Measurements from ENCODE around the gene PRKCE.

DNA sequence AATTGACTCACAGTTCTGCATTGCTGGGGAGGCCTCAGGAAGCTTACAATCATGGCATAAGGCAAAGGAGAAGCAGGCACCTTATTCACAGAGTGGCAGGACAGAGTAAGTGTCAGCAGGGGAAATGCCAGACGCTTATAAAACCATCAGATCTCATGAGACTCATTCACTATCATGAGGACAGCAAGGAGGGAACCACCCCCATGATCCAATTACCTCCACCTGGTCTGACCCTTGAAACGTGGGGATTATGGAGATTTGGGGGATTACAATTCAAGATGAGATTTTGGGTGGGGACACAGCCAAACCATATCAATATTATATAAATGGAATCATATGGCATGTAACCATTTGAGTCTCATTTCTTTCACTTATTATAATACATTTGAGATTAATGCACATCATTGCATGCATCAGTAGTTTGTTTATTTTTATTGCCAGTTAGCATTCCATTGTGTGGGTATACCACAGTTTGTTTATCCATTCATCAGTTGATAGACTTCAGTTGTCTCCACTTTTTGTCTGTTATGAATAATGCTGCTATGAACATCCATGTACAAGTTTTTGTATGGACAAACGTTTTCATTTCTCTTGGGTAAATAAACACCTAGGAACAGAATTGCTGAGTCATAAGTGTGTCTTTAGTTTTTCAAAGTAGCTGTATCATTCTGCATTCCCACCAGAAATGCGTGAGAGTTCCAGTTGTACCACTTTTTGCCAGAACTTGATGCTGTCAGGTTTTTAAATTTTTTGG is 34.6 kb upstream of the PRKCE start:
- TF ChIP-seq, protein P1, sequence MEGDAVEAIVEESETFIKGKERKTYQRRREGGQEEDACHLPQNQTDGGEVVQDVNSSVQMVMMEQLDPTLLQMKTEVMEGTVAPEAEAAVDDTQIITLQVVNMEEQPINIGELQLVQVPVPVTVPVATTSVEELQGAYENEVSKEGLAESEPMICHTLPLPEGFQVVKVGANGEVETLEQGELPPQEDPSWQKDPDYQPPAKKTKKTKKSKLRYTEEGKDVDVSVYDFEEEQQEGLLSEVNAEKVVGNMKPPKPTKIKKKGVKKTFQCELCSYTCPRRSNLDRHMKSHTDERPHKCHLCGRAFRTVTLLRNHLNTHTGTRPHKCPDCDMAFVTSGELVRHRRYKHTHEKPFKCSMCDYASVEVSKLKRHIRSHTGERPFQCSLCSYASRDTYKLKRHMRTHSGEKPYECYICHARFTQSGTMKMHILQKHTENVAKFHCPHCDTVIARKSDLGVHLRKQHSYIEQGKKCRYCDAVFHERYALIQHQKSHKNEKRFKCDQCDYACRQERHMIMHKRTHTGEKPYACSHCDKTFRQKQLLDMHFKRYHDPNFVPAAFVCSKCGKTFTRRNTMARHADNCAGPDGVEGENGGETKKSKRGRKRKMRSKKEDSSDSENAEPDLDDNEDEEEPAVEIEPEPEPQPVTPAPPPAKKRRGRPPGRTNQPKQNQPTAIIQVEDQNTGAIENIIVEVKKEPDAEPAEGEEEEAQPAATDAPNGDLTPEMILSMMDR (IDR thresholded peaks at IDR 0.05): no peak
- TF ChIP-seq POLR2A (IDR thresholded peaks at IDR 0.05): no peak
